Right ventricle myocardium superior (tissue), 1 donor: ENCODE data around the gene FNIP2. TPM values are rescaled to one million over a fixed set of nuclear protein-coding genes. Genes with fewer than 3 reads are reported as not detected.

Source experiments
- ATAC-seq: fragments of 200-7000 bp; cut with Tn5 transposase; one replicate; pipeline ENCODE4 v1.9.1; 2020; ENCODE audit warnings: mild to moderate bottlenecking; ENCODE audit not compliant: poor library complexity
- DNase-seq: peaks from one replicate; pipeline ENCODE4 v3.0.0-alpha.2; 2020
- intact Hi-C: fragments of 100-400 bp; cut with DNase I; formaldehyde crosslinking; loops from one replicate; pipeline ENCODE4 v1.11.2; 2022
- total RNA-seq: library from RNA; stranded (reverse); fragmentation: NEBNext Ultra II Directional; extraction: Animal tissue kit (Norgen Biotek cat#: 25700); gene quantifications from one replicate; pipeline ENCODE4 v1.2.1, GENCODE V29; 2021
- donor health status: DM: no; HTN: yes; CAD: no; lungs with severe emphysema.

Gene FNIP2
- total RNA-seq, 1 donor from 2014 or later, result 46.2 TPM

DNA sequence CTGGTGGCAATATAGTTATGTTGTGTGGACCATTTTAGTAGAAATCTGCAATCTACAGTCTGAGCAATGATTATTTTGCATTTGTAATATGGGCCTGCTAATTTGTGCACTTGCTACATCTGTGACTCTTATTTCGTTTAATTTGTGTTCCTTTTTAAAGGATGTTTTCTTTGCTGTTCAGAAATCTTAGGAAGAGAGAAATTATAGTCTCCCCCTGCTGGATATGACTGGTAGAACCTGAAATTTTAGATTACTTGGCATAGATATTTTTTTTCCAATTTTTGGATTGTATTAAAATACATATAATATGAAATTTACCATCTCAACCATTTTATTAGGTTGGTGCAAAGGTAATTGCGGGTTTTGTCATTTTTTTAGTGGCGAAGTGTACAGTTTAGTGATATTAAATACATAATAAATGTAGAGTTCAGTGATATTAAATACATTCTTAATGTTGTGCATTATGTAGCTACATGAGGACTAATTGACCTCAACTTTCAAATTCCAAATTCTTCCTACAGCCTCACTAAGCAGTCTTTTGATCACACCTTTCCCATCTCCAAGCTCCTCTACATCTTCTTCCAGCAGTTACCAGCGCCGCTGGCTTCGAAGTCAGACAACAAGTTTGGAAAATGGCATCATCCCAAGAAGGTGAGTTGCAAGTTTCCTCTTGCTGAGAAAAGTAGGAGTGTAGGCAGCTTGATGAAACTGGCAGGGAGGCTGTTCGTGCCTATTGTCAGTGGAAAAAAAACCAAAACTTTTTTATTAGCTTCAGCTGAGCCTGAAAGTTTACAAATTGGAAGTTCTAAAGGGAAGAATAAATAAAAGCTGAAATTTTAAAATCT is 82.2 kb downstream of the FNIP2 start:
- intact Hi-C loops, result loop anchor here (5.0 to 10.0 kb wide), 3 partner anchors 124 to 594 kb away; no protein-coding TSS in a partner anchor
- DNase-seq (no peak), ATAC-seq (peak; percentile 28)

GRCh38 chr4:158854236-158854635 is 85.4 kb downstream of the FNIP2 start:
- peak; percentile 21 for ATAC-seq
- DNase-seq, result no peak
- intact Hi-C loops, result loop anchor here (5.0 to 10.0 kb wide), 3 partner anchors 127 to 591 kb away; no protein-coding TSS in a partner anchor

DNA sequence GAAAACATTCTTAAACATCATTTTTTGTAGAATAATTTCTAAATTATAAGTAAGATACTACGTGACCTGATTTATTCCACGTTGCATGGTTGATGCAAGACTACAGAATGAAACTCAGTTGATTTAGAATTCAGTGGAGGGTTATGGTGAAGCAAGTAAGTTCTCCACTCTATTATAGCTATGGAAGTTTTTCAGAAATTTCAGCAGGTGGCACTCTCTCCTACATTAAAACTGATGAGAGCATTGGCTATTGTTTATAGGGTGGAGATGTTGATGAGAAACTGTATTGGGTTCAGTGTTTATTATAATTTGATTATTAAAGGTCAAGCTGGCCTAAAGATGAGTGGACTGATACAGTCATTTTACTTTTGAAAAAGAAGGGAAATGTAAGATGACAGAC is 88.0 kb downstream of the FNIP2 start:
- peak; percentile 63 for ATAC-seq
- DNase-seq, result no peak
- intact Hi-C loops, result loop anchor here (10.0 kb wide), 1 partner anchor 588 kb away; no protein-coding TSS in a partner anchor

GRCh38 chr4:158857951-158858350 is 89.1 kb downstream of the FNIP2 start:
- DNase-seq (no peak), ATAC-seq (no peak)
- intact Hi-C loops, result loop anchor here (10.0 kb wide), 1 partner anchor 587 kb away; no protein-coding TSS in a partner anchor

- ATAC-seq, result no peak
- no peak for DNase-seq
- intact Hi-C loops, result loop anchor here (10.0 kb wide), 1 partner anchor 586 kb away; no protein-coding TSS in a partner anchor
These were observed 89.8 kb downstream of the FNIP2 start for GRCh38 chr4:158858410-158859199.

- no peak for ATAC-seq
- intact Hi-C loops, result loop anchor here (5.0 to 10.0 kb wide), 2 partner anchors 338 to 585 kb away; no protein-coding TSS in a partner anchor
- DNase-seq, result no peak
These were observed 90.8 kb downstream of the FNIP2 start for GRCh38 chr4:158859661-158860060.

- DNase-seq (no peak), ATAC-seq (no peak)
- intact Hi-C loops, result loop anchor here (5.0 kb wide), 1 partner anchor 336 kb away; no protein-coding TSS in a partner anchor
These were observed 92.0 kb downstream of the FNIP2 start for GRCh38 chr4:158860856-158861255.

DNA sequence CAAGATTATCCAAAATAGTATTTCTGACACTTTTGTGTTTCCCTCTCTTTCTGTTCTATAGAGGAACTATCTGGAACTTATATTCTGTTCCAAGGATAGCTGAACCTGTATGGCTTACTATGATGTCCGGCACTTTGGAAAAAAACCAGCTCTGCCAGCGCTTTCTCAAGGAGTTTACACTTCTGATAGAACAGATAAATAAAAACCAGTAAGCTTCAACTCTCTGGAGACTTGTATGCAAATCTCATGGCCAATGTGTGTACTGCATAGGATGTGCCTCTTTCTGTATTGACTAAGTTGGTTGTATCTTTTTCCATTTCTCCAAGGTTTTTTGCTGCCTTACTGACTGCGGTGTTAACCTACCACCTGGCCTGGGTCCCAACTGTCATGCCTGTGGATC is 92.5 kb downstream of the FNIP2 start:
- ATAC-seq, result no peak
- intact Hi-C loops, result loop anchor here (5.0 kb wide), 1 partner anchor 336 kb away; no protein-coding TSS in a partner anchor

GRCh38 chr4:158861766-158862165 is 92.9 kb downstream of the FNIP2 start:
- ATAC-seq, result no peak
- intact Hi-C loops, result loop anchor here (5.0 kb wide), 1 partner anchor 336 kb away; no protein-coding TSS in a partner anchor

More for the DNA sequence above, 92.5 kb downstream of the FNIP2 start:
- no peak for DNase-seq

DNA sequence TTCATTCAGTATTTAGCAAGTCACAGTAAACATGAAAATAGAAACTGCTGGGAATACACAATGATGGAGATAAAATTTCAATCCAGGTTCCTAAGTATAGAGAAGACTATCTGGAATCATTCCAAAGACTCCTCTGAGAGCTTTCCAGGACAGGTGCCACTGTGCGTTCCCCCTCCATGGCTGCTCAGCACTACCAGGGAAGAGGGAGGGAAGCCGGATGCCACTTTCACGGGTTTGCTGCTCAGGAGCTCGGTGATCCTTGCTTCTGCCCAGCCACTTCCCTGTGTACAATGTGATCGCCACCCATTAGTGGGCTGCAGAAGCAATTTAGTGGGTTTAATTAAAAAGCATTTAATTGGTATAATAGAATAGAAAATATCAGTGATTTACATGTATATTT is 94.5 kb downstream of the FNIP2 start:
- ATAC-seq (no peak), DNase-seq (no peak)
- intact Hi-C loops, result loop anchor here (5.0 kb wide), 1 partner anchor 334 kb away; no protein-coding TSS in a partner anchor

More at GRCh38 chr4:158861766-158862165, 92.9 kb downstream of the FNIP2 start:
- DNase-seq, result no peak

GRCh38 chr4:158865520-158866177 is 96.8 kb downstream of the FNIP2 start:
- ATAC-seq (no peak), DNase-seq (no peak)
- intact Hi-C loops, result no loop called here

GRCh38 chr4:158869001-158869400 is 100.2 kb downstream of the FNIP2 start:
- intact Hi-C loops, result no loop called here
- DNase-seq (no peak), ATAC-seq (no peak)

DNA sequence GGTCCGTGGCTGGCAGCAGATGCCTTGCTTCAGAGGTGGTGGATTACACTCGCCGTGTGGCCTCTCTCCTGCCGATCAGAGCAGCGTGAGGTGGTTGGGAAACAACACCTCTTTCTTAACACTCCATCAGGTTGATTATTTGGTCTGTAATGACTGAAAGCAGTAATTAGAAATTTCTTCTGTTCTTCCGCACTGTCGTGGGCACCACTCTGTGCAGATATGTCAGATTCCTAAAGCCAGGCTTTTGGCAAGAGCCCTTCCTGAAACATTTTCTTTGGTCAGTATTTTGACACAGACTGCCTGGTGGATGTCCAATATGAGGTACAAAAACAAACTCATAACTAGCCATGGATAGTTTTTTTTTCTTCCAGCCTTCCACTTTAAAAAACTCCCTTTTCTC is 100.9 kb downstream of the FNIP2 start:
- no peak for ATAC-seq
- intact Hi-C loops, result no loop called here
- no peak for DNase-seq

- no peak for DNase-seq
- intact Hi-C loops, result no loop called here
- no peak for ATAC-seq
These were observed 101.4 kb downstream of the FNIP2 start for GRCh38 chr4:158870282-158870625.

DNA sequence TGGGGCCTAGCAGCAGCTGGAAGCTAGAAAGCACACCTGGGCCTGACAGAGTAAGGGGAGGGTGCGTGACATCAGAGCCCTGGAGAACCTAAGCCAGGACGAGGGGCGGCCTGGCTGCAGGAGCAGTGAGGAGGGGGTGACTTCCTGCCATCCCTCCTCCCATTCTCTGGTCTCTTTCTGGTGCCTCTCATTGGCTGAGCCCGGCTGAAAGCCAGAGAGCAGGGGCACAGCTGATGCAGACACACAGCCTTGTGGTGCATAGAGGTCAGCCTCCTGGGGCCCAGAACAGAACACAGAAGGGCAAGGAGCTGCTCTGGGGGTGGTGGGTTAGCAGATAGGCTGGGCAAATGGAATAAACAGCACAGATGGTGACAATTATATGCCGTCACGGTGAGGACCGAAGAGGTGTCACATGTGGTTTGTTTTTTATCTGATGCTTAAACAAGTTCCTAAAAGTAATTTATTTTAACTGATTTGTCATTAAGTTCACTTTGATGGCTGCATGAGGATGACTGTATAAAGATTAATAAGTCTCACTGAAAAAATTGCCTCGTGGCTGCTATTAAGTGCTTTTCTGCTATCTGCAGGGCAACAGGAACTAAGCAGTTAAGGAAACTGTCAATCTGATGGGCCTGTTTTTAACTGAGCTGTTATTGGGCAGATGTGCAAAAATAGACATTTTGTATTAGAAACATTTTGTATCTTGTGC is 102.0 kb downstream of the FNIP2 start:
- no peak for ATAC-seq
- intact Hi-C loops, result no loop called here

GRCh38 chr4:158871335-158871724 is 102.5 kb downstream of the FNIP2 start:
- DNase-seq, result no peak
- ATAC-seq, result peak; percentile 26
- intact Hi-C loops, result no loop called here

More for the DNA sequence above, 102.0 kb downstream of the FNIP2 start:
- DNase-seq, result no peak

DNA sequence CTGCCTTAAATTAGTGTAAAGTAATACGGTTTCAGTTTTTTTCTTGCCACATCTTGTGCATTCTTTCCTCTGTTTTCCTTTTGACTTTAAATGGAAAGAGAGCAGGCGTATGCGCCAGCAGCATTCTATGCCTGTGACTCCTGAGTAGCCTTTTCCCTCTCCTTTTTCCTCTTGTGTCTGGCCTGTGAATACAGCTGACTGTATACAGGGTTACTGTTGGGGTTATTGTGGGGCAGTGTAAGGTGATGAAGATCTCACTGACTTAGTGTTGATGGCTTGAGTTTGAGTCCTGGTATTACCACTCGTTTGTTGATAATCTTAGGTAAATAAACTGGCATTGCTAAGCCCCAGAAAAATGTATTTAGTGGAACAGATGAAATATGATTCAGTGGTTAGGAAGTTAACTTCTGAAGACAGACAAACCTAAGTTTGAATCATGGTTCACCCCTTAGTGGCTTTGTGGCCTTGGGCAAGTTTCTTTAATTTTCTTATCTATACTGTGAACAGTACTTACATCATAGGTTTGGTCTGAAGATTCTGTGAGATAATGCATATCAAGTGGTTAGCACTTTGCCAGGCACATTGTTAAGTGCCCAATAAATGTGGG is 105.1 kb downstream of the FNIP2 start:
- ATAC-seq (no peak), DNase-seq (no peak)
- intact Hi-C loops, result no loop called here

DNA sequence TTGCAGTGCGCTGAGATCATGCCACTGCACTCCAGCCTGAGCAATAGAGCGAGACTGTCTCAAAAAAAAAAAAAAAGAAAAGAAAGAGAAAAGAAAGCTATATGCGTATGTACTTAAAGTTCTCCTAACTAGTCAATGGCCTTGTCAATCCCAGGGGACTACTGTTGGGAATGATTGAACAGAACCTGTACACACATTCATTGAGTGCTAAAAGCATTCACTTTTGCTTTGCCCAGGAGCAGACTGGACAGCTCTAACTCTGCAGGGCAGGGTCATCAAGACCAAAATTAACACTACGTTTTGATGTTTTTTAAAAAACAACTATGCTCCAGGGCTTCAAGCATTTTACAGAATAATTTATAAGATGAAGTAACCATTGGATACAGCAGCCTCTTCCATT is 106.2 kb downstream of the FNIP2 start:
- intact Hi-C loops, result no loop called here
- ATAC-seq (no peak), DNase-seq (no peak)
